ENCODE data around the gene TRPM8.

TRPM8 gene

GRCh38 chr2:233991196-233991595 lies 74.0 kb downstream of the TRPM8 start:
- no peak for TF ChIP-seq CTCF (IDR thresholded peaks at IDR 0.05; ENCODE audit: low read depth, low read length)
- H3K4me3 ChIP-seq (ENCODE audit: low read depth, low read length) = no peak overlapping the region

- no peak for TF ChIP-seq CTCF (IDR thresholded peaks at IDR 0.05; ENCODE audit: low read depth, low read length)
- no peak overlapping the region for H3K4me3 ChIP-seq (ENCODE audit: low read depth, low read length)
Observed at GRCh38 chr2:233992513-233993217, 75.5 kb downstream of the TRPM8 start.

GRCh38 chr2:233993461-233993860 lies 76.3 kb downstream of the TRPM8 start:
- H3K4me3 ChIP-seq (ENCODE audit: low read depth, low read length) = no peak overlapping the region
- no peak for TF ChIP-seq CTCF (IDR thresholded peaks at IDR 0.05; ENCODE audit: low read depth, low read length)

GRCh38 chr2:233994151-233994550 lies 77.0 kb downstream of the TRPM8 start:
- no peak for TF ChIP-seq CTCF (IDR thresholded peaks at IDR 0.05; ENCODE audit: low read depth, low read length)
- H3K4me3 ChIP-seq (ENCODE audit: low read depth, low read length) = no peak overlapping the region

GRCh38 chr2:233996000-233996399 lies 78.8 kb downstream of the TRPM8 start:
- no peak overlapping the region for H3K4me3 ChIP-seq (ENCODE audit: low read depth, low read length)
- no peak for TF ChIP-seq CTCF (IDR thresholded peaks at IDR 0.05; ENCODE audit: low read depth, low read length)

- no peak for TF ChIP-seq CTCF (IDR thresholded peaks at IDR 0.05; ENCODE audit: low read depth, low read length)
- H3K4me3 ChIP-seq (ENCODE audit: low read depth, low read length) = no peak overlapping the region
Observed at GRCh38 chr2:233996461-233996860, 79.3 kb downstream of the TRPM8 start.

GRCh38 chr2:233997707-233998106 lies 80.5 kb downstream of the TRPM8 start:
- TF ChIP-seq CTCF (IDR thresholded peaks at IDR 0.05; ENCODE audit: low read depth, low read length) = no peak
- no peak overlapping the region for H3K4me3 ChIP-seq (ENCODE audit: low read depth, low read length)
